Activated naive CD4-positive, alpha-beta T cell treated with anti-CD3 and anti-CD28 coated beads, Interleukin-2, amount 10 ng/mL, durations not matched to agents 7 days and 5 days (primary cell): ENCODE measurements around the gene RARB.

Experiments used
- CTCF ChIA-PET: fragments of 350-600 bp; sonication (Branson Sonifier 250); formaldehyde crosslinking; loops from one replicate; lab custom pipeline; 2021; ENCODE audit warnings: antibody characterized with exemption; lab: Charles Lee
- DNase-seq: peaks from one replicate; pipeline ENCODE4 v3.0.0-alpha.2; 2020
- H3K27ac Mint-ChIP-seq: one replicate; pipeline ENCODE4 v1.8.0; 2021; ENCODE audit warnings: mild to moderate bottlenecking, moderate library complexity, mixed read lengths
- H3K27me3 Mint-ChIP-seq: one replicate; pipeline ENCODE4 v1.8.0; 2021; ENCODE audit warnings: mild to moderate bottlenecking, mixed read lengths
- H3K36me3 Mint-ChIP-seq: one replicate; pipeline ENCODE4 v1.8.0; 2021; ENCODE audit warnings: mixed read lengths
- H3K4me1 Mint-ChIP-seq: one replicate; pipeline ENCODE4 v1.8.0; 2021; ENCODE audit warnings: mixed read lengths
- H3K4me3 Mint-ChIP-seq: one replicate; pipeline ENCODE4 v1.8.0; 2021; ENCODE audit warnings: mild to moderate bottlenecking, moderate library complexity, mixed read lengths
- H3K9me3 Mint-ChIP-seq: one replicate; pipeline ENCODE4 v1.8.0; 2021; ENCODE audit warnings: mixed read lengths

RARB gene

GRCh38 chr3:25576831-25577454 lies 148.9 kb downstream of the RARB start:
- Mint-ChIP-seq H3K27ac (no peak overlapping the region), H3K4me3 (no peak overlapping the region), H3K4me1 (no peaks in the 10 kb centered on the region), H3K9me3 (no peaks in the 10 kb centered on the region), H3K27me3 (no peaks in the 10 kb centered on the region), H3K36me3 (no peaks in the 10 kb centered on the region)
- no peak for DNase-seq
- CTCF ChIA-PET = no interaction called here

DNA sequence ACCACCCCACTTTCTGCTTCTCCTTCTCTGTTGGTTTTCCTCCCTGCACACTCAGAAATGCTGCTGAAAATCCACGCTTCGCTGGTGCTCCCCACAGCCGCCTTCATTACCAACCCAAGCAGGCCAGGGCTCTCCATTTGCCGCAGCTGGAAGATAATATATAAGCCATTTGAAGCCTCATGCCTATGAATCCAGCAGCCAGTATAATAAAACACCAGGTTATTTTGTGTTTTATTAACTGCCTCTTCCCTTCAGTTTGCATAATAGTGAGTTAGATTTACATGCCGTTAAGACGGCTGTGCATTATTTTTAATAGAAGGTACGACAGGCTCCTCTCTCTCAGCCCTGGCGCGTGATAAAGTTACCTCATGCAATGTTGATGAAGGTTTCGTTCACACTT lies 150.0 kb downstream of the RARB start:
- no peaks in the 10 kb centered on the region for H3K36me3 Mint-ChIP-seq
- no peak overlapping the region for H3K27ac Mint-ChIP-seq
- CTCF ChIA-PET = no interaction called here
- H3K9me3 Mint-ChIP-seq = no peaks in the 10 kb centered on the region
- H3K27me3 Mint-ChIP-seq = no peaks in the 10 kb centered on the region
- H3K4me1 Mint-ChIP-seq = no peaks in the 10 kb centered on the region
- no peak overlapping the region for H3K4me3 Mint-ChIP-seq
- DNase-seq = no peak

GRCh38 chr3:25580534-25580933 lies 152.5 kb downstream of the RARB start:
- no peaks in the 10 kb centered on the region for H3K4me1 Mint-ChIP-seq
- no peak for DNase-seq
- no peaks in the 10 kb centered on the region for H3K9me3 Mint-ChIP-seq
- CTCF ChIA-PET = no interaction called here
- H3K36me3 Mint-ChIP-seq = no peaks in the 10 kb centered on the region
- no peaks in the 10 kb centered on the region for H3K27me3 Mint-ChIP-seq
- H3K27ac Mint-ChIP-seq = no peak overlapping the region
- no peak overlapping the region for H3K4me3 Mint-ChIP-seq

GRCh38 chr3:25581335-25581734 lies 153.3 kb downstream of the RARB start:
- Mint-ChIP-seq H3K36me3 (no peaks in the 10 kb centered on the region), H3K4me1 (no peaks in the 10 kb centered on the region), H3K4me3 (no peak overlapping the region), H3K9me3 (no peaks in the 10 kb centered on the region), H3K27me3 (no peaks in the 10 kb centered on the region), H3K27ac (no peak overlapping the region)
- DNase-seq = no peak
- CTCF ChIA-PET = no interaction called here

- no peak for DNase-seq
- Mint-ChIP-seq H3K27ac (no peak overlapping the region), H3K36me3 (no peaks in the 10 kb centered on the region), H3K4me1 (no peaks in the 10 kb centered on the region), H3K4me3 (no peak overlapping the region), H3K27me3 (no peaks in the 10 kb centered on the region), H3K9me3 (no peaks in the 10 kb centered on the region)
- CTCF ChIA-PET = no interaction called here
Measured at GRCh38 chr3:25581823-25582222, 153.8 kb downstream of the RARB start.

DNA sequence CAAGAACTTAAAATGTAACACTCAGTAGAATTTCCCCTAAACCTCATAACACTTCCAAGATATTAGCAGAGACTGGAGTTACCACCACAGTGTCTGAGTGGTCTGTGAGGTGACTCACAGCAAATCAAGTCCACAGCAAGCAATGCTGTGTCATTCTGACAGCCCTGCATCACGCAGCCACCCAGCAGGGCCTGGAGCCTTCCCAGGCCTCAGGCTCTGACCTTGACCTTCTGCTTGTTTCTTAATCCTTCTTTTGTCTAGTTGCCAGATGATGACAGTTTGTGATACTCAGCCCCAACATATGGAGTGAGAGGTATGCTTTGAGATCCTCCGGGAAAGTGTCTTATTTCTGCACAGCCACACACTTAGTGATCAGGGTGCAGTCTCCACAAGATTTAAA lies 154.2 kb downstream of the RARB start:
- CTCF ChIA-PET = no interaction called here
- DNase-seq = no peak

DNA sequence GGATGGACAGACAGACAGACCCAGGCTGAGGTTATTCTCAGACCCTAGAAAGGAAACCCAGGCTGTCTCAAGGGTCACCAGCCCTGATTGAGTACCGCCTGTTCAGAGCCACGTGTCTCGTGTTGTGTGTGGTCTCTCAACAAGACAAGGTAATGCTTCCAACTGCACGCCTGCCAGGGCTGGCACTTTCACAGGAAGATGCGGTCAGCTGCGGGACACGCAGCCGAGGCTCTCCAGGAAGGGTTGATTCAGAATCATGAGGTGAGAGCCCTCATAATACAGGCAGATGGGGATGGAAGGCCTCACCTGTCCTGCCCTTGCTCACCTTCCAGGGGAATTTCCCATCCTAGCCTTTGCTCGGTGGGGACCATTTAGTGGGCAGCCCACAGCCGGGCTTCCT lies 155.3 kb downstream of the RARB start:
- no peak for DNase-seq
- Mint-ChIP-seq H3K27me3 (no peaks in the 10 kb centered on the region), H3K36me3 (no peaks in the 10 kb centered on the region), H3K4me1 (no peaks in the 10 kb centered on the region), H3K9me3 (no peaks in the 10 kb centered on the region), H3K27ac (no peak overlapping the region), H3K4me3 (no peak overlapping the region)
- CTCF ChIA-PET = no interaction called here

More for the DNA sequence above, 154.2 kb downstream of the RARB start:
- no peaks in the 10 kb centered on the region for H3K27me3 Mint-ChIP-seq
- no peaks in the 10 kb centered on the region for H3K36me3 Mint-ChIP-seq
- no peaks in the 10 kb centered on the region for H3K9me3 Mint-ChIP-seq
- no peaks in the 10 kb centered on the region for H3K4me1 Mint-ChIP-seq
- no peak overlapping the region for H3K4me3 Mint-ChIP-seq
- H3K27ac Mint-ChIP-seq = no peak overlapping the region

DNA sequence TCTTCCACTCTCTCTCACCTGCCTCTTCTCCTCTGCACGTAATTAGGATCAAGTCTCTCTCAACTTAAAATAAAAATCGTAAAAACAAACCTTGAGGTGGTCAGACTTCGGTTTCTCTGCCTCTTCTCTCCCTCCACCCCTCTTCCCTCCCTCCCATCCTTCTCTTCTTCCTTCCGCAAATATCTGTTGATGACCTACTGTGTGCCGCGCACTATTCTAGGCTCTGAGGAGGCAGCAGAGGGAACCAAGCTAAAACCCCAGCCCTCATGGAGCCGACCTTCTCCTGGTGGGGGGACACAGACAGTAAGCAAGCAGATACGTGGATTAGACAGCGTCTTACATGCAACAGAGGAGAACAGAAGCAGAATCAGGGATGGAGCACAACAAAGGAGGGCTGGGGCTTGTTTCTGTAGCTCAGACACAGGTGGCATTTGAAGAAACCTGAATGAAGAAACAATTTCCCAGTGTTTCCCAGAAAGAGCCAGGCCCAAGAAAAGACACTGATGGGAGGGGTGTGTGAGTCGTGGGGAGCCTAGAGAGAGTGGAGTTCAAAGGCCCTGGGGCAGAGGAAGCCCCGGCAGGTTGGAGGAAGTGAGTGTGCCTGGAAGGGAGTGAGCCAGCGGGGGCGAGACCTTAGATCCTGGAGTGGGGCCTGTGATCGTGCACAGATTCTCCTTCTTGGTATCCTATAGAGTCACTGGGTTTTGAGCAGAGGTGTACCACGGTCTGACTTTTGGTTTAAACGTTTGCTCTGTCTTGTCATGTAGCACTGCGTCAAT lies 156.1 kb downstream of the RARB start:
- no peaks in the 10 kb centered on the region for H3K36me3 Mint-ChIP-seq
- CTCF ChIA-PET = interaction anchor here (1.3 kb wide), 1 partner anchor 9 kb away, joined by 5 read pairs; no protein-coding TSS in a partner anchor
- no peaks in the 10 kb centered on the region for H3K9me3 Mint-ChIP-seq
- no peaks in the 10 kb centered on the region for H3K27me3 Mint-ChIP-seq
- H3K4me1 Mint-ChIP-seq = no peaks in the 10 kb centered on the region
- no peak for DNase-seq
- H3K4me3 Mint-ChIP-seq = no peak overlapping the region
- no peak overlapping the region for H3K27ac Mint-ChIP-seq

- H3K4me3 Mint-ChIP-seq = no peak overlapping the region
- CTCF ChIA-PET = interaction anchor here (1.3 kb wide), 1 partner anchor 8 kb away, joined by 5 read pairs; no protein-coding TSS in a partner anchor
- no peak overlapping the region for H3K27ac Mint-ChIP-seq
- no peak for DNase-seq
- no peaks in the 10 kb centered on the region for H3K9me3 Mint-ChIP-seq
- H3K27me3 Mint-ChIP-seq = no peaks in the 10 kb centered on the region
- no peaks in the 10 kb centered on the region for H3K4me1 Mint-ChIP-seq
- H3K36me3 Mint-ChIP-seq = no peaks in the 10 kb centered on the region
Measured at GRCh38 chr3:25585361-25586166, 157.5 kb downstream of the RARB start.

- Mint-ChIP-seq H3K9me3 (no peaks in the 10 kb centered on the region), H3K27me3 (no peaks in the 10 kb centered on the region), H3K4me1 (no peaks in the 10 kb centered on the region), H3K36me3 (no peaks in the 10 kb centered on the region), H3K4me3 (no peak overlapping the region), H3K27ac (no peak overlapping the region)
- CTCF ChIA-PET = interaction anchor here (1.0 to 1.1 kb wide), 2 partner anchors 10 to 325 kb away, joined by 3 to 4 read pairs; no protein-coding TSS in a partner anchor
- no peak for DNase-seq
Measured at GRCh38 chr3:25586167-25586505, 158.1 kb downstream of the RARB start.

DNA sequence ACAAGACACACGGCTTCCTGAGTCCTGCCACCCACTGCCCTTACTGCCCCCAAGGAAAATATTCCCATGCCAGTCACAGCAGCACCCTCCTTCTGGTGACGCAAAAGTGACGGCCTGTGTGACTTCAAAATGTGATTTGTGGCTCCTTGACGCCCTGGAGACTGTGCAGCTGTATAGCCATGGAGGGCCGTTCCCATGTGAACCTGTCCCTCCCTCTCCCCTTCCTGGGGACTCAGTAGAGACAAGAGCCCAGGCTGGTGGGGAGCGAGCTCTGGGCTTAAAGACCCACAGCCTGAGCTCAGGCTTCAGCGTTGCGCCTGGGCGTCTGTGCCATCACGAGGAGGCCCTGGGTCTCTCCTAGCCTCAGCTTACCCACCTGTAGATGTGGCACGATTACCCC lies 158.5 kb downstream of the RARB start:
- H3K36me3 Mint-ChIP-seq = no peaks in the 10 kb centered on the region
- no peak overlapping the region for H3K4me3 Mint-ChIP-seq
- H3K4me1 Mint-ChIP-seq = no peaks in the 10 kb centered on the region
- no peaks in the 10 kb centered on the region for H3K27me3 Mint-ChIP-seq
- no peak overlapping the region for H3K27ac Mint-ChIP-seq
- DNase-seq = no peak
- CTCF ChIA-PET = interaction anchor here (1.0 to 1.1 kb wide), 2 partner anchors 9 to 325 kb away, joined by 3 to 4 read pairs; no protein-coding TSS in a partner anchor
- no peaks in the 10 kb centered on the region for H3K9me3 Mint-ChIP-seq

DNA sequence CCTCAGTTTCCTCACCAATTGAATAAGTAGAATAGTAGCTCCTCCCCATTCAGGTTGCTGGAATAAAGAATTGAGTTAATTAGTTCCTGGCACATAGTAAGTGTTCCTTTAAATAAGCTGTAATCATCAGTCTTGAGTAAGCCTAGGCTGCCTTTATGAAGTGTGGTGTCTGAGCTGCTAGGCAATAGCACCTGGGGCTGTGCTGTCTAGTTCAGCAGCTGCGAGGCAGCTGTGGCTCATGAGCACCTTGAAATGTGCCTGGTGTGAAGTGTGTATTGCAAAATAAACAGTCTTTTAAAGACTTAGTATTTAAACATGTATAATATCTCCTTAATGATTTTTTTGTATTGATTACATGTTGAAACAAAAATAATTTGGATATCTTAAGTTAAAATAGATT lies 159.0 kb downstream of the RARB start:
- Mint-ChIP-seq H3K27me3 (no peaks in the 10 kb centered on the region), H3K27ac (no peak overlapping the region), H3K9me3 (no peaks in the 10 kb centered on the region), H3K4me1 (no peaks in the 10 kb centered on the region), H3K36me3 (no peaks in the 10 kb centered on the region), H3K4me3 (no peak overlapping the region)
- CTCF ChIA-PET = interaction anchor here (1.0 to 1.1 kb wide), 2 partner anchors 9 to 324 kb away, joined by 3 to 4 read pairs; no protein-coding TSS in a partner anchor
- no peak for DNase-seq

- Mint-ChIP-seq H3K27me3 (no peaks in the 10 kb centered on the region), H3K36me3 (no peaks in the 10 kb centered on the region), H3K4me3 (no peak overlapping the region), H3K4me1 (no peaks in the 10 kb centered on the region), H3K27ac (no peak overlapping the region), H3K9me3 (no peaks in the 10 kb centered on the region)
- no peak for DNase-seq
- CTCF ChIA-PET = interaction anchor here (1.1 kb wide), 1 partner anchor 324 kb away, joined by 4 read pairs; no protein-coding TSS in a partner anchor
Measured at GRCh38 chr3:25587526-25587925, 159.5 kb downstream of the RARB start.

- no peaks in the 10 kb centered on the region for H3K4me1 Mint-ChIP-seq
- no peaks in the 10 kb centered on the region for H3K27me3 Mint-ChIP-seq
- DNase-seq = no peak
- H3K4me3 Mint-ChIP-seq = no peak overlapping the region
- no peaks in the 10 kb centered on the region for H3K36me3 Mint-ChIP-seq
- no peak overlapping the region for H3K27ac Mint-ChIP-seq
- CTCF ChIA-PET = no interaction called here
- no peaks in the 10 kb centered on the region for H3K9me3 Mint-ChIP-seq
Measured at GRCh38 chr3:25587975-25588374, 159.9 kb downstream of the RARB start.
